ENCODE results near the gene EFNB2. TPM values are rescaled to one million over a fixed set of nuclear protein-coding genes. Genes with fewer than 3 reads are reported as not detected.

EFNB2 gene
- total RNA-seq, 1 experiment from 2014 or later = 17.5 TPM

DNA sequence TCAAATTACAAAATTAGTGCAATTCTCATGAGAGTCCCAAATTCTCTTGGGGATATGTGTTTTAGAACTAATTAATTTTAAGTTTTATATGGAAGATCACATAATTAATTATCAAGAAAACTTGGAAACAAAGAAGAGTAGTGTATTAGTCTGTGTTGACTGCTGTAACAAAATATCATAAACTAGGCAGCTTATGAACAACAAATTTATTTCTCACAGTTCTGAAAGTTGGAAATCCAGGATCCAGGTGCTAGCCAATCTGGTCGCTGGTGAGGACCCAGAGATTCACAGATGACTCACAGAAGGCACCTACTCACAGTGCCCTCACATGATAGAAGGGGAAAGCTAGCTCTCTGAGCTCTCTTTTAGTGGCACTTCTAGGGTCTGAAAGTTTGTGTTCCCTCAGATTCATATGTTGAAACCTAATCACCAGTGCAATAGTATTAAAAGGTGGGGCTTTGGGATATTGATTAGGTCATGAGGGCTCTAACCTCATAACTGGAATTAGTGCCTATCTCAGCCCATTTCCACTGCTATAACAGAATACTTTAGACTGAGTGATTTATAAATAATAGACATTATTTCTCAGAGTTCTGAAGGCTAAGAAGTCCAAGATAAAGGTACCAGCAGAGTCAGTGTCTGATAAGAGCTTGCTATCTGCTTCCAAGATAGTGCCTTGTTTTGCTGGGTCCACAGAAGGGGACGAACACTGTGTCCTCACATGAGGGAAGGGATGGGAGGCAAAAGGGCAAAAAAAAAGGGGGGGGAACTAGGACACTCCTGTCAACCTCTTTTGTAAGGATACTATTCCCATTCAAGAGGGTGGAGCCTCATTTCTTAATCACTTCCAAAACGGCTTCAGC, 34.0 kb upstream of the EFNB2 start:
- peaks cover 35% of the 10 kb centered on the region for H3K79me2 ChIP-seq (ENCODE audit: low read depth)
- no peaks in the 10 kb centered on the region for H3K36me3 ChIP-seq (ENCODE audit: low read depth)
- BruUV-seq (replicated peaks) = no TSS peak
- H3K9me3 ChIP-seq (ENCODE audit: insufficient read depth, low read depth) = no peaks in the 10 kb centered on the region
- ChIA-PET POLR2A (ENCODE audit: unreplicated experiment) (no interaction called here), CTCF (interaction anchor here (0.6 kb wide), 1 partner anchor 192 kb away, joined by 3 read pairs; no protein-coding TSS in a partner anchor)
- intact Hi-C loops (cut with micrococcal nuclease; ENCODE audit: unreplicated experiment) = loop anchor here (2.0 to 10.0 kb wide), 2 partner anchors 195 to 289 kb away; no protein-coding TSS in a partner anchor
- H3K27me3 ChIP-seq (ENCODE audit: insufficient read depth, low read depth) = no peaks in the 10 kb centered on the region
- DNase-seq = no peak
- H3K4me2 ChIP-seq = no peak overlapping the region
- no peak for TF ChIP-seq EZH2 (IDR thresholded peaks at IDR 0.05; ENCODE audit: low read depth)
- TF ChIP-seq, protein P1, sequence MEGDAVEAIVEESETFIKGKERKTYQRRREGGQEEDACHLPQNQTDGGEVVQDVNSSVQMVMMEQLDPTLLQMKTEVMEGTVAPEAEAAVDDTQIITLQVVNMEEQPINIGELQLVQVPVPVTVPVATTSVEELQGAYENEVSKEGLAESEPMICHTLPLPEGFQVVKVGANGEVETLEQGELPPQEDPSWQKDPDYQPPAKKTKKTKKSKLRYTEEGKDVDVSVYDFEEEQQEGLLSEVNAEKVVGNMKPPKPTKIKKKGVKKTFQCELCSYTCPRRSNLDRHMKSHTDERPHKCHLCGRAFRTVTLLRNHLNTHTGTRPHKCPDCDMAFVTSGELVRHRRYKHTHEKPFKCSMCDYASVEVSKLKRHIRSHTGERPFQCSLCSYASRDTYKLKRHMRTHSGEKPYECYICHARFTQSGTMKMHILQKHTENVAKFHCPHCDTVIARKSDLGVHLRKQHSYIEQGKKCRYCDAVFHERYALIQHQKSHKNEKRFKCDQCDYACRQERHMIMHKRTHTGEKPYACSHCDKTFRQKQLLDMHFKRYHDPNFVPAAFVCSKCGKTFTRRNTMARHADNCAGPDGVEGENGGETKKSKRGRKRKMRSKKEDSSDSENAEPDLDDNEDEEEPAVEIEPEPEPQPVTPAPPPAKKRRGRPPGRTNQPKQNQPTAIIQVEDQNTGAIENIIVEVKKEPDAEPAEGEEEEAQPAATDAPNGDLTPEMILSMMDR (conservative IDR thresholded peaks at IDR 0.05) = no peak
- peaks cover 22% of the 10 kb centered on the region for H3K4me1 ChIP-seq (replicated peaks; ENCODE audit: insufficient read depth)
- H3K27ac ChIP-seq = no peak overlapping the region
- H3K9me2 ChIP-seq (ENCODE audit: insufficient read depth) = no peaks in the 10 kb centered on the region
- no peak overlapping the region for H2AFZ ChIP-seq
- H4K20me1 ChIP-seq (ENCODE audit: insufficient read depth) = peaks cover 26% of the 10 kb centered on the region
- H3F3A ChIP-seq (ENCODE audit: insufficient read depth, low read depth) = 0 out of 2 replicates have a peak, but pooled peaks cover 3% of the 10 kb centered on the region
- no peak overlapping the region for H3K4me3 ChIP-seq

DNA sequence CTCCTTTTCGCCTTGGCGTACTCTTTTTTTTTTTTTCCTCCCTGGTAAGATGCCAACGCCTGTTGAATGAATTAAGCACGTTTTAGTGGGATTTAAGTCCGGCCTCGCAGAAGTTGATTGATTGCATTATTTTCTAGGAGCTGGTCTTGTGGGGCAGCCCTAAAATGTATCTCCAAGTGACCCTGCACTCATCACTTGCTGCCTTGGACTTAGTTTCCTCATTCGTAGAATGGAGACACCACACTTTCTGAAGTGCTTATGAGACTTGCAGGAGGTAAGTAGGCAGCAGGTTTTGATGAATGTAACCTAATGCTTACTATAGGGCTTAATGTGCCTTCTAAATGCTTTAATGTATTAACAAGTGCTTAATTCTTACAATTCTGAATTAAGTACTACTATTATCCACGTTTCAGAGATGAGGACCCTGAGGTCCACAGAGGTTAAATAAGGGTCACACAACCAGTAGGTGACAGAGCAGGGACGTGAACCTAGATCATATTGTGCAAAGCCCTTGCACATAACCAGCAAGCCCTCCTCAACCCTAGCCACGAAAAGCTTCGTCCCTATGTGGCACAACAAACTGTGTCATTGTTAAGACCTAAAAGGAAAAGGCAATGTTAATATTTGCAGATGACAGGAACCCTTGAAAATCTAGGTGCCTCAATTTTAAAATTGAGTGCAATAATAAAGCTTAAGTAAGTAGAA, 33.0 kb upstream of the EFNB2 start:
- H4K20me1 ChIP-seq (ENCODE audit: insufficient read depth) = peaks cover 36% of the 10 kb centered on the region
- ChIA-PET CTCF (interaction anchor here (0.7 kb wide), 1 partner anchor 52 kb away, joined by 6 read pairs; no protein-coding TSS in a partner anchor), POLR2A (ENCODE audit: unreplicated experiment) (interaction anchor here (0.7 kb wide), 1 partner anchor 422 kb away, joined by 17 read pairs; no protein-coding TSS in a partner anchor)
- no TSS peak for BruUV-seq (replicated peaks)
- TF ChIP-seq, protein P1 (conservative IDR thresholded peaks at IDR 0.05) = no peak
- TF ChIP-seq EZH2 (IDR thresholded peaks at IDR 0.05; ENCODE audit: low read depth) = no peak
- no peaks in the 10 kb centered on the region for H3K27me3 ChIP-seq (ENCODE audit: insufficient read depth, low read depth)
- intact Hi-C loops (cut with micrococcal nuclease; ENCODE audit: unreplicated experiment) = loop anchor here (1.0 to 10.0 kb wide), 3 partner anchors 196 to 350 kb away; no protein-coding TSS in a partner anchor
- peaks cover 31% of the 10 kb centered on the region for H3K4me1 ChIP-seq (replicated peaks; ENCODE audit: insufficient read depth)
- H3K27ac ChIP-seq = no peak overlapping the region
- peak overlapping the region; percentile 69 for H3K4me3 ChIP-seq
- DNase-seq = no peak
- H3K9me3 ChIP-seq (ENCODE audit: insufficient read depth, low read depth) = no peaks in the 10 kb centered on the region
- H2AFZ ChIP-seq = peak overlapping the region; percentile 83
- no peaks in the 10 kb centered on the region for H3K9me2 ChIP-seq (ENCODE audit: insufficient read depth)
- H3K36me3 ChIP-seq (ENCODE audit: low read depth) = no peaks in the 10 kb centered on the region
- H3K79me2 ChIP-seq (ENCODE audit: low read depth) = peaks cover 45% of the 10 kb centered on the region
- 0 out of 2 replicates have a peak, but pooled peaks cover 4% of the 10 kb centered on the region for H3F3A ChIP-seq (ENCODE audit: insufficient read depth, low read depth)
- peak overlapping the region; percentile 88 for H3K4me2 ChIP-seq
